H1 (cell line): ENCODE measurements around the gene LRG1. TPM values are rescaled to one million over a fixed set of nuclear protein-coding genes. Genes with fewer than 3 reads are reported as not detected.
A peak's percentile ranks its signal among the peaks of the same experiment; 100 is the strongest.

ENCODE experiments used
- CTCF ChIA-PET: fragments of 300-600 bp; sonication (Branson Sonifier 250); formaldehyde crosslinking; loops from one replicate; lab custom pipeline; 2021; ENCODE audit not compliant: partially characterized antibody; lab: Charles Lee
- POLR2A ChIA-PET: fragments of 300-600 bp; sonication (Branson Sonifier 250); formaldehyde crosslinking; loops from one replicate; lab custom pipeline; 2021; ENCODE audit warnings: inconsistent platforms; ENCODE audit not compliant: partially characterized antibody; lab: Charles Lee
- DNase-seq, 2 experiments: peaks; one replicate each; pipeline versions ENCODE4 v3.0.0 to v3.0.0-alpha.2; 2010 to 2022; ENCODE audit warnings: low spot score in 2 of 2, low read depth in 1 of 2, mixed read lengths in 1 of 2
- FAIRE-seq: peaks from 2 replicates; lab custom pipeline; 2011; peaks lifted over from hg19 to GRCh38; lab: Jason Lieb, UNC
- H2AFZ ChIP-seq: 2 replicates; pipeline ENCODE4 v1.8.1; 2012; ENCODE audit warnings: low read length, inconsistent platforms
- H2AK5ac ChIP-seq: 2 replicates; pipeline ENCODE4 v1.6.1; 2013; ENCODE audit warnings: low read depth, low read length
- H2BK120ac ChIP-seq: replicated peaks from 2 replicates; pipeline ENCODE3; 2013; ENCODE audit warnings: low read depth, low read length, inconsistent platforms
- H2BK12ac ChIP-seq: 2 replicates; pipeline ENCODE4 v1.6.1; 2013; ENCODE audit warnings: low read depth, low read length
- H2BK15ac ChIP-seq: 2 replicates; pipeline ENCODE4 v1.6.1; 2013; ENCODE audit warnings: low read length
- H2BK20ac ChIP-seq: 2 replicates; pipeline ENCODE4 v1.6.1; 2013; ENCODE audit warnings: low read length
- H2BK5ac ChIP-seq: 2 replicates; pipeline ENCODE4 v1.6.1; 2013; ENCODE audit warnings: low read depth, low read length
- H3K14ac ChIP-seq: 2 replicates; pipeline ENCODE4 v1.6.1; 2013; ENCODE audit warnings: inconsistent platforms; ENCODE audit not compliant: insufficient read length
- H3K18ac ChIP-seq: 2 replicates; pipeline ENCODE4 v1.6.1; 2013; ENCODE audit warnings: low read length; ENCODE audit errors: extremely low read depth
- H3K23ac ChIP-seq: 2 replicates; pipeline ENCODE4 v1.6.1; 2013; ENCODE audit warnings: inconsistent platforms; ENCODE audit not compliant: insufficient read length
- H3K23me2 ChIP-seq: 2 replicates; pipeline ENCODE4 v1.6.1; 2013; ENCODE audit warnings: low read depth, low read length
- H3K27ac ChIP-seq: 2 replicates; pipeline ENCODE4 v1.6.1; 2011; ENCODE audit warnings: low read depth, low read length, inconsistent platforms
- H3K27me3 ChIP-seq, 4 experiments: replicated peaks in 1 of 4; 1 replicate in 1 of 4; 2 replicates in 3 of 4; pipeline versions ENCODE4 v1.6.1 to v1.8.1; 2011 to 2013; ENCODE audit warnings: low read length in 3 of 4, mild to moderate bottlenecking in 3 of 4, inconsistent platforms in 2 of 4, mixed read lengths in 2 of 4, moderate library complexity in 1 of 4; ENCODE audit not compliant: control insufficient read depth in 3 of 4, insufficient read depth in 3 of 4; ENCODE audit errors: extremely low read depth in 1 of 4
- H3K36me3 ChIP-seq, 4 experiments: 2 replicates each; pipeline versions ENCODE4 v1.6.1 to v1.8.1; 2011 to 2013; ENCODE audit warnings: mild to moderate bottlenecking in 4 of 4, low read length in 3 of 4, moderate library complexity in 2 of 4, control low read depth in 1 of 4, inconsistent platforms in 1 of 4; ENCODE audit not compliant: insufficient read depth in 4 of 4, control insufficient read depth in 2 of 4
- H3K4ac ChIP-seq: replicated peaks from 2 replicates; pipeline ENCODE3; 2013; ENCODE audit warnings: low read length, low read depth, mixed read lengths, inconsistent platforms; ENCODE audit not compliant: insufficient read length
- H3K4me1 ChIP-seq, 4 experiments: replicated peaks in 1 of 4; 1 replicate in 1 of 4; 2 replicates in 3 of 4; pipeline versions ENCODE4 v1.6.1 to v1.8.1; 2011 to 2013; ENCODE audit warnings: low read length in 3 of 4, inconsistent platforms in 2 of 4, mixed read lengths in 1 of 4; ENCODE audit not compliant: insufficient read depth in 4 of 4, control insufficient read depth in 3 of 4
- H3K4me2 ChIP-seq, 2 experiments: 2 replicates each; pipeline versions ENCODE4 v1.6.1 to v1.8.1; 2011 to 2013; ENCODE audit warnings: low read depth in 2 of 2, low read length in 2 of 2, control low read depth in 1 of 2, inconsistent platforms in 1 of 2, mild to moderate bottlenecking in 1 of 2; ENCODE audit not compliant: insufficient read depth in 1 of 2
- H3K4me3 ChIP-seq, 4 experiments: fragments of 200-600, 300-600 bp in 1 of 4; sonication (generic), shearing (Covaris generic), sonication (Bioruptor Twin) in 1 of 4; 2 replicates each; pipeline versions ENCODE4 v1.5.1 to v1.8.1; 2011 to 2016; ENCODE audit warnings: low read length in 4 of 4, low read depth in 3 of 4, control low read depth in 2 of 4, inconsistent platforms in 2 of 4, mild to moderate bottlenecking in 2 of 4, mixed read lengths in 1 of 4, moderate library complexity in 1 of 4; ENCODE audit not compliant: insufficient read depth in 2 of 4; ENCODE audit errors: extremely low read depth in 1 of 4
- H3K56ac ChIP-seq: replicated peaks from 2 replicates; pipeline ENCODE3; 2013; ENCODE audit warnings: low read depth, mild to moderate bottlenecking, mixed read lengths, low read length, inconsistent platforms; ENCODE audit not compliant: insufficient read length
- H3K79me1 ChIP-seq: 2 replicates; pipeline ENCODE4 v1.6.1; 2013; ENCODE audit warnings: low read depth, low read length, control low read depth
- H3K79me2 ChIP-seq, 2 experiments: 2 replicates each; pipeline versions ENCODE4 v1.6.1 to v1.8.1; 2012 to 2013; ENCODE audit warnings: low read length in 2 of 2, mild to moderate bottlenecking in 2 of 2, inconsistent platforms in 1 of 2; ENCODE audit not compliant: insufficient read depth in 2 of 2, control insufficient read depth in 1 of 2
- H3K9ac ChIP-seq, 4 experiments: replicated peaks in 1 of 4; 1 replicate in 1 of 4; 2 replicates in 3 of 4; pipeline versions ENCODE4 v1.6.1 to v1.8.1; 2011 to 2013; ENCODE audit warnings: low read depth in 3 of 4, low read length in 3 of 4, control low read depth in 2 of 4, mild to moderate bottlenecking in 2 of 4, moderate library complexity in 2 of 4, inconsistent platforms in 1 of 4; ENCODE audit errors: extremely low read depth in 1 of 4
- H3K9me3 ChIP-seq, 2 experiments: 2 replicates each; pipeline versions ENCODE4 v1.6.1 to v1.8.1; 2012 to 2013; ENCODE audit warnings: mild to moderate bottlenecking in 2 of 2, moderate library complexity in 2 of 2, control low read depth in 1 of 2, inconsistent platforms in 1 of 2, low read depth in 1 of 2, low read length in 1 of 2, mixed read lengths in 1 of 2; ENCODE audit not compliant: insufficient read depth in 2 of 2
- H4K20me1 ChIP-seq, 2 experiments: replicated peaks in 1 of 2; 2 replicates each; pipeline versions ENCODE3 to v1.8.1; 2011 to 2013; ENCODE audit warnings: inconsistent platforms in 2 of 2, low read length in 2 of 2, mild to moderate bottlenecking in 1 of 2; ENCODE audit not compliant: insufficient read depth in 2 of 2, control insufficient read depth in 1 of 2
- H4K5ac ChIP-seq: 2 replicates; pipeline ENCODE4 v1.6.1; 2013; ENCODE audit warnings: low read length, low read depth, mixed read lengths, inconsistent platforms; ENCODE audit not compliant: insufficient read length
- H4K8ac ChIP-seq: 2 replicates; pipeline ENCODE4 v1.8.0; 2013; ENCODE audit warnings: mild to moderate bottlenecking, moderate library complexity, low read length, inconsistent platforms; ENCODE audit not compliant: insufficient read depth; ENCODE audit errors: extremely low read depth
- H4K91ac ChIP-seq: replicated peaks from 2 replicates; pipeline ENCODE3; 2013; ENCODE audit warnings: low read length, mixed read lengths, inconsistent platforms; ENCODE audit not compliant: insufficient read length
- CHD2 ChIP-seq: IDR thresholded peaks from 2 replicates; pipeline ENCODE4 v1.6.1; 2012; ENCODE audit warnings: low read length, improper control_type of control experiment
- CTBP2 ChIP-seq: IDR thresholded peaks from 2 replicates; pipeline ENCODE4 v1.7.0; 2011; ENCODE audit warnings: borderline replicate concordance, mild to moderate bottlenecking, moderate library complexity, mixed read lengths, low read length; ENCODE audit not compliant: insufficient read depth, insufficient read length
- E2F6 ChIP-seq: IDR thresholded peaks from 2 replicates; pipeline ENCODE4 v1.6.1; 2012; ENCODE audit warnings: inconsistent platforms
- EP300 ChIP-seq, 2 experiments: IDR thresholded peaks; 1 replicate in 1 of 2; 2 replicates in 1 of 2; pipeline ENCODE4 v1.6.1; 2011 to 2012; ENCODE audit warnings: low read depth in 2 of 2, low read length in 2 of 2, mild to moderate bottlenecking in 2 of 2, borderline replicate concordance in 1 of 2, inconsistent platforms in 1 of 2, moderate library complexity in 1 of 2
- EZH2 ChIP-seq: fragments of 200-600 bp; sonication (generic); IDR thresholded peaks from 2 replicates; pipeline ENCODE4 v1.7.1; 2012; ENCODE audit warnings: low read depth, mild to moderate bottlenecking, moderate library complexity, low read length, inconsistent platforms; ENCODE audit not compliant: severe bottlenecking
- JUN ChIP-seq: IDR thresholded peaks from 2 replicates; pipeline ENCODE4 v1.6.1; 2011; ENCODE audit warnings: low read depth, mild to moderate bottlenecking, improper control_type of control experiment, low read length
- NRF1 ChIP-seq: IDR thresholded peaks from 2 replicates; pipeline ENCODE4 v1.6.1; 2011; ENCODE audit warnings: mild to moderate bottlenecking, low read depth, low read length, improper control_type of control experiment
- POLR2A ChIP-seq, 2 experiments: IDR thresholded peaks; 1 replicate in 1 of 2; 2 replicates in 1 of 2; pipeline ENCODE4 v1.6.1; 2011; ENCODE audit warnings: low read depth in 2 of 2, low read length in 2 of 2, mild to moderate bottlenecking in 2 of 2; ENCODE audit errors: control extremely low read depth in 1 of 2
- RAD21 ChIP-seq, 2 experiments: IDR thresholded peaks in 1 of 2; conservative IDR thresholded peaks in 1 of 2; 2 replicates each; pipeline ENCODE4 v1.6.1; 2011; ENCODE audit warnings: low read depth in 2 of 2, low read length in 2 of 2, improper control_type of control experiment in 1 of 2, inconsistent platforms in 1 of 2, mild to moderate bottlenecking in 1 of 2, moderate library complexity in 1 of 2
- SP4 ChIP-seq: IDR thresholded peaks from 2 replicates; pipeline ENCODE4 v1.6.1; 2012; ENCODE audit warnings: low read length, inconsistent platforms
- TBP ChIP-seq: IDR thresholded peaks from 2 replicates; pipeline ENCODE4 v1.6.1; 2011; ENCODE audit warnings: low read depth, low read length, improper control_type of control experiment
- WGBS, 2 experiments: shearing (Covaris generic) in 1 of 2; methylation state at CpG; one replicate each; pipeline versions ENCODE4 v1.1.6 to v1.1.7; 2013 to 2015; ENCODE audit warnings: low lambda C conversion rate in 2 of 2, mixed read lengths in 2 of 2, inconsistent platforms in 1 of 2, low coverage in 1 of 2, missing lambda C conversion rate in 1 of 2; ENCODE audit not compliant: insufficient replicate concordance in 2 of 2, insufficient coverage in 1 of 2, insufficient read length in 1 of 2; ENCODE audit errors: extremely low coverage in 1 of 2, missing lambda C conversion rate in 1 of 2; 5-methylcytosine and 5-hydroxymethylcytosine counted together
- polyA plus RNA-seq, 7 experiments: library from polyadenylated mRNA; depleted of rRNA in 3 of 7; stranded (reverse) in 5 of 7; unstranded in 2 of 7; fragments of >200 nt in 5 of 7; fragments of 200-250 nt in 2 of 7; gene quantifications; 1 replicate in 5 of 7; 2 replicates in 1 of 7; 4 replicates in 1 of 7; pipeline versions ENCODE4 v1.2.1 to v1.2.3, GENCODE V29; 2011 to 2013; ENCODE audit warnings: missing spikeins in 2 of 7, mixed read lengths in 2 of 7
- total RNA-seq: library from RNA; stranded (reverse); fragmentation: NEBNext Ultra II Directional; extraction: Animal tissue kit (Norgen Biotek cat#: 25700); gene quantifications from 2 replicates; pipeline ENCODE4 v1.2.1, GENCODE V29; 2021

The LRG1 gene
- total and polyA plus RNA-seq, 2 of the 8 experiments (the other 6 are each of a cell fraction or from before 2014, with no cell fraction given), result 0.48 to 0.79 TPM

- no peaks in the 10 kb centered on the region for H4K20me1 ChIP-seq
- H4K91ac ChIP-seq, result no peak overlapping the region
- no peak overlapping the region for H3K23ac ChIP-seq
- no peak overlapping the region for H3K4ac ChIP-seq
- FAIRE-seq, result no peak
- peaks cover 0 to 14% (median 10%) of the 10 kb centered on the region in 4 experiments; a peak in 4 of 7 replicates for H3K27me3 ChIP-seq
- H3K56ac ChIP-seq, result no peak overlapping the region
- no peak overlapping the region for H2BK20ac ChIP-seq
- H2BK120ac ChIP-seq, result no peak overlapping the region
- no peak overlapping the region for H4K5ac ChIP-seq
- CTCF ChIA-PET, result interaction anchor here (0.6 to 8.9 kb wide), 10 partner anchors 12 to 288 kb away, joined by 3 to 174 read pairs (median 3); partner anchors contain the start of genes LRG1 and PLIN5
- no peak overlapping the region for H3K4me3 ChIP-seq
- no peak overlapping the region for H3K14ac ChIP-seq
- H2BK5ac ChIP-seq, result no peak overlapping the region
- DNase-seq, result no peak
- H2AK5ac ChIP-seq, result 0 out of 2 replicates have a peak overlapping the region, but pooled peaks have one; percentile 8
- H3K23me2 ChIP-seq, result no peaks in the 10 kb centered on the region
- H3K18ac ChIP-seq, result no peak overlapping the region
- no peaks in the 10 kb centered on the region for H3K79me2 ChIP-seq
- peaks cover 0 to 3% (median under 1%) of the 10 kb centered on the region in 4 experiments; a peak in 4 of 7 replicates for H3K4me1 ChIP-seq
- no peak overlapping the region for H2AFZ ChIP-seq
- H4K8ac ChIP-seq, result no peak overlapping the region
- H3K4me2 ChIP-seq, result no peak overlapping the region
- no peaks in the 10 kb centered on the region for H3K9me3 ChIP-seq
- POLR2A ChIA-PET, result interaction anchor here (0.6 to 1.8 kb wide), 3 partner anchors 13 to 174 kb away, joined by 3 to 7 read pairs (median 5); partner anchors contain the start of gene PLIN5
- no peak overlapping the region for H2BK15ac ChIP-seq
- no peak overlapping the region for H3K9ac ChIP-seq
- WGBS, 2 experiments, result 87% methylated on average over 11 of the region's 11 CpGs; no CpG with 5 or more reads in 1 of the 2 experiments
- no peaks in the 10 kb centered on the region for H3K36me3 ChIP-seq
- no peaks in the 10 kb centered on the region for H3K79me1 ChIP-seq
- H2BK12ac ChIP-seq, result no peak overlapping the region
- no peak overlapping the region for H3K27ac ChIP-seq
- no peak for TF ChIP-seq CHD2
- no peak for TF ChIP-seq JUN
- TF ChIP-seq E2F6, result no peak
- TF ChIP-seq EZH2, result no peak
- TF ChIP-seq POLR2A (IDR thresholded peaks at IDR 0.05; ENCODE audit: control extremely low read depth in 1 of 2, low read depth in 2 of 2, low read length in 2 of 2), result no peak
- TF ChIP-seq CTBP2, result no peak
- no peak for TF ChIP-seq NRF1
- TF ChIP-seq RAD21 (IDR thresholded peaks at IDR 0.05 in 1 of 2, conservative IDR thresholded peaks at IDR 0.05 in 1 of 2; ENCODE audit: low read depth in 2 of 2, low read length in 2 of 2), result no peak
- TF ChIP-seq EP300 (IDR thresholded peaks at IDR 0.05; ENCODE audit: borderline replicate concordance in 1 of 2, low read depth in 2 of 2, low read length in 2 of 2), result no peak
- TF ChIP-seq TBP, result no peak
- TF ChIP-seq SP4, result no peak
Observed at GRCh38 chr19:4521170-4521887, 18.5 kb downstream of the LRG1 start.
